OCI-LY7 (cell line): ENCODE results near the gene TTC28. TPM values are rescaled to one million over a fixed set of nuclear protein-coding genes. Genes with fewer than 3 reads are reported as not detected.

Experiments
- BruUV-seq: library from RNA; stranded (reverse); fragments of 400-500 nt; replicated peaks from 2 replicates; lab custom pipeline; 2021; lab: Mats Ljungman, UMichigan
- CTCF ChIA-PET: fragments of 300-600 bp; sonication (Branson Sonifier 250); formaldehyde crosslinking; loops from one replicate; lab custom pipeline; 2022; ENCODE audit warnings: antibody characterized with exemption; ENCODE audit not compliant: unreplicated experiment; lab: Charles Lee
- POLR2A ChIA-PET: fragments of 300-600 bp; sonication (Branson Sonifier 250); formaldehyde crosslinking; loops from one replicate; lab custom pipeline; 2022; ENCODE audit warnings: antibody characterized with exemption; lab: Charles Lee
- DNase-seq: peaks from one replicate; pipeline ENCODE4 v3.0.0-alpha.2; 2015; ENCODE audit warnings: low spot score
- H2AFZ ChIP-seq: fragments of 200-600 bp; sonication (generic), shearing (Covaris generic); 2 replicates; pipeline ENCODE4 v1.6.1; 2014; ENCODE audit warnings: mild to moderate bottlenecking, antibody characterized with exemption, low read length, moderate library complexity
- H3K27ac ChIP-seq: fragments of 200-600 bp; sonication (generic); 2 replicates; pipeline ENCODE4 v1.5.1; 2014; ENCODE audit warnings: mixed run types, low read depth, mild to moderate bottlenecking, moderate library complexity, low read length, inconsistent platforms; ENCODE audit not compliant: poor library complexity, severe bottlenecking
- H3K36me3 ChIP-seq: fragments of 200-600 bp; sonication (generic); 2 replicates; pipeline ENCODE4 v1.6.1; 2014; ENCODE audit warnings: mild to moderate bottlenecking, antibody characterized with exemption, low read length, moderate library complexity, mixed read lengths; ENCODE audit not compliant: insufficient read depth
- H3K4me1 ChIP-seq: fragments of 200-600 bp; sonication (generic); 2 replicates; pipeline ENCODE4 v1.5.1; 2014; ENCODE audit warnings: mild to moderate bottlenecking, low read length; ENCODE audit not compliant: insufficient read depth, poor library complexity, severe bottlenecking
- H3K4me2 ChIP-seq: fragments of 200-600 bp; sonication (generic); 2 replicates; pipeline ENCODE4 v1.6.1; 2014; ENCODE audit warnings: mild to moderate bottlenecking, low read length
- H3K4me3 ChIP-seq: fragments of 200-600 bp; sonication (generic); 2 replicates; pipeline ENCODE4 v1.5.1; 2014; ENCODE audit warnings: mild to moderate bottlenecking, low read depth, low read length; ENCODE audit not compliant: poor library complexity, severe bottlenecking
- H3K79me2 ChIP-seq: fragments of 200-600 bp; sonication (generic); 2 replicates; pipeline ENCODE4 v1.6.1; 2016; ENCODE audit warnings: low read depth, mild to moderate bottlenecking, low read length, moderate library complexity, mixed read lengths; ENCODE audit not compliant: insufficient read depth
- H3K9me2 ChIP-seq: fragments of 200-600 bp; sonication (generic); 2 replicates; pipeline ENCODE4 v1.6.1; 2016; ENCODE audit warnings: mild to moderate bottlenecking, low read length, mixed read lengths; ENCODE audit not compliant: insufficient read depth
- H3K9me3 ChIP-seq: fragments of 200-600 bp; sonication (generic); 2 replicates; pipeline ENCODE4 v1.6.1; 2014; ENCODE audit warnings: mild to moderate bottlenecking, mixed run types, low read length, mixed read lengths
- H4K20me1 ChIP-seq: fragments of 200-600 bp; sonication (generic); 2 replicates; pipeline ENCODE4 v1.6.1; 2014; ENCODE audit warnings: mild to moderate bottlenecking, antibody characterized with exemption, low read length, moderate library complexity, mixed read lengths; ENCODE audit not compliant: insufficient read depth
- EZH2phosphoT487 ChIP-seq: fragments of 200-600 bp; sonication (generic); IDR thresholded peaks from 2 replicates; pipeline ENCODE4 v1.6.1; 2018; ENCODE audit warnings: low read depth, borderline replicate concordance, mild to moderate bottlenecking, mixed run types, antibody characterized with exemption, low read length, moderate library complexity, mixed read lengths
- intact Hi-C: fragments of 100-400 bp; cut with micrococcal nuclease; formaldehyde crosslinking; loops from one replicate; pipeline ENCODE4 v1.10.0; 2022; ENCODE audit not compliant: unreplicated experiment
- total RNA-seq, 2 experiments: library from RNA; depleted of rRNA in 1 of 2; stranded (reverse); fragments of >200 nt in 1 of 2; shearing (Covaris generic) in 1 of 2; gene quantifications; 2 replicates each; pipeline ENCODE4 v1.2.3, GENCODE V29; 2014 to 2022
- TF ChIP-seq, protein P1 (sequence below): fragments of 200-600 bp; sonication (generic); conservative IDR thresholded peaks from 2 replicates; pipeline ENCODE4 v1.5.1; 2014; ENCODE audit warnings: mild to moderate bottlenecking, antibody characterized with exemption, low read length, moderate library complexity, mixed read lengths

The TTC28 gene
- total RNA-seq, 2 experiments from 2014 or later: under 0.01 to 0.55 TPM

DNA sequence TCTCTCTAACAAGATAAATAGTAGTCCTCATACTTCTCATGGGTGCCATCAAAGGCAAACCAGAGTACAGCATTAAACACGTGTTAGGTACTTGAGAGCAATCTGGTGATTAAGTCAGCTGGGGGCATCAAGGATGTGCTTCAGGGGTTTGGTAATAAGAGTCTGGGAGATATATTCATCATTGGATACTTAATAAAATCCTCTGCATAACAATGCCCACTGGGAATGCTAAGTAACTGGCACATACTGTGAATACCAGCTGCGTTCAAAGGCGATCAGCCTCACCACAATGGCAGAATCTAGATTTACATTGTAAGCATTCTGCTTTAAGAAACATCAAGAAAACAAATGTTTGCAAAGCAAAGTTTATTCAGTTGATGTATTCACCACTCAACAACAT is 492.0 kb downstream of the TTC28 start:
- intact Hi-C loops: no loop called here
- H3K9me3 ChIP-seq: no peaks in the 10 kb centered on the region
- no peak for DNase-seq
- no peaks in the 10 kb centered on the region for H4K20me1 ChIP-seq
- no peaks in the 10 kb centered on the region for H3K36me3 ChIP-seq
- no peak overlapping the region for H2AFZ ChIP-seq
- H3K27ac ChIP-seq: no peak overlapping the region
- no peaks in the 10 kb centered on the region for H3K4me1 ChIP-seq
- H3K4me3 ChIP-seq: no peak overlapping the region
- no peaks in the 10 kb centered on the region for H3K9me2 ChIP-seq
- no peak overlapping the region for H3K4me2 ChIP-seq
- BruUV-seq: no TSS peak
- CTCF ChIA-PET: no interaction called here
- H3K79me2 ChIP-seq: no peaks in the 10 kb centered on the region
- POLR2A ChIA-PET: no interaction called here
- TF ChIP-seq, protein P1, sequence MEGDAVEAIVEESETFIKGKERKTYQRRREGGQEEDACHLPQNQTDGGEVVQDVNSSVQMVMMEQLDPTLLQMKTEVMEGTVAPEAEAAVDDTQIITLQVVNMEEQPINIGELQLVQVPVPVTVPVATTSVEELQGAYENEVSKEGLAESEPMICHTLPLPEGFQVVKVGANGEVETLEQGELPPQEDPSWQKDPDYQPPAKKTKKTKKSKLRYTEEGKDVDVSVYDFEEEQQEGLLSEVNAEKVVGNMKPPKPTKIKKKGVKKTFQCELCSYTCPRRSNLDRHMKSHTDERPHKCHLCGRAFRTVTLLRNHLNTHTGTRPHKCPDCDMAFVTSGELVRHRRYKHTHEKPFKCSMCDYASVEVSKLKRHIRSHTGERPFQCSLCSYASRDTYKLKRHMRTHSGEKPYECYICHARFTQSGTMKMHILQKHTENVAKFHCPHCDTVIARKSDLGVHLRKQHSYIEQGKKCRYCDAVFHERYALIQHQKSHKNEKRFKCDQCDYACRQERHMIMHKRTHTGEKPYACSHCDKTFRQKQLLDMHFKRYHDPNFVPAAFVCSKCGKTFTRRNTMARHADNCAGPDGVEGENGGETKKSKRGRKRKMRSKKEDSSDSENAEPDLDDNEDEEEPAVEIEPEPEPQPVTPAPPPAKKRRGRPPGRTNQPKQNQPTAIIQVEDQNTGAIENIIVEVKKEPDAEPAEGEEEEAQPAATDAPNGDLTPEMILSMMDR: no peak
- no peak for TF ChIP-seq EZH2phosphoT487

DNA sequence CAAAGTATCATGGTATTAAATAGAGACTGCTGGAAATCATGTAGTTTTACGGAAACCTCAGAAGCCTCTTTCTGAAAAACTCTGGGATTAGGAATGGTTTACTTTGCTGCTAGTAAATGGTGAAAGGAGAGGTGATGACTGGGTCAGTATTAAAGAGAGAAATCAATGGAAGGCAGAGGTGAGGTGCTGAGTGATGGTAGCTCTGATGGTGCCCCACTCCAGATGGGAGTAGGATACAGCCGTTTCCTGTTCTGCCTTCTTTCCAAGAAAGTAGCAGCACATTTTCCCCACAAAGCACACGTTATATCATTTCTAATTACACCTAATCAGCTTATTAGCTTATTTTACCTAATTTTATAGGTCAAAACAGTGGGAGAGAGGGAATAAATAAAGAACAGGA is 493.0 kb downstream of the TTC28 start:
- Histone ChIP-seq H3K9me2 (no peaks in the 10 kb centered on the region), H4K20me1 (no peaks in the 10 kb centered on the region), H3K9me3 (no peaks in the 10 kb centered on the region), H3K27ac (no peak overlapping the region), H3K79me2 (no peaks in the 10 kb centered on the region), H3K4me1 (no peaks in the 10 kb centered on the region), H3K4me2 (no peak overlapping the region), H2AFZ (no peak overlapping the region), H3K4me3 (no peak overlapping the region), H3K36me3 (no peaks in the 10 kb centered on the region)
- ChIA-PET CTCF (no interaction called here), POLR2A (no interaction called here)
- no TSS peak for BruUV-seq
- intact Hi-C loops: no loop called here
- TF ChIP-seq EZH2phosphoT487: no peak
- TF ChIP-seq, protein P1: no peak
- no peak for DNase-seq

DNA sequence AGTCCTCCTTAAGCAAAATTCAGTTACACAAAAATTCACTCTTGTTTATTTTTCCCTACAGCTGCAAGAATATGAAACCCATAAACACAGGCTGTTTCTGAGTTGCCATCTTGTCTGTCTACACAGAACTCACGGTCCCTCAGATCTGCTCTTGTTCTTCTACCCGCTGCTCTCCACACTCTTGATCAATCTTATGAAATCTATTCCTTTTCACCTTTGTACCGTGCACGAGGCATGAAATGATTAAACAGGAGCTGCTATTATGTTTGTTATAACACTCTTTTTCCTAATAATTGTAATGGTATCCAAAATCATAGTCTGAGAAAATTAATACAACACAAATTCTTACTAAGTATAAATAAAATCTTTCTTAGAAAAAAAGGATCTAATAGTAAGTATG is 494.5 kb downstream of the TTC28 start:
- intact Hi-C loops: no loop called here
- no peak overlapping the region for H3K27ac ChIP-seq
- no peaks in the 10 kb centered on the region for H3K36me3 ChIP-seq
- no peak overlapping the region for H2AFZ ChIP-seq
- ChIA-PET CTCF (no interaction called here), POLR2A (interaction anchor here (1.1 kb wide), 1 partner anchor 41 kb away, joined by 3 read pairs; no protein-coding TSS in a partner anchor)
- H3K4me1 ChIP-seq: no peaks in the 10 kb centered on the region
- no peaks in the 10 kb centered on the region for H4K20me1 ChIP-seq
- H3K9me3 ChIP-seq: no peaks in the 10 kb centered on the region
- H3K4me3 ChIP-seq: no peak overlapping the region
- no peak overlapping the region for H3K4me2 ChIP-seq
- H3K9me2 ChIP-seq: no peaks in the 10 kb centered on the region
- no peaks in the 10 kb centered on the region for H3K79me2 ChIP-seq
- TF ChIP-seq, protein P1: no peak
- no peak for TF ChIP-seq EZH2phosphoT487
- no peak for DNase-seq
- no TSS peak for BruUV-seq
